Mesothelial cell of epicardium (in vitro differentiated cells): ENCODE data around the gene IL17F. TPM values are rescaled to one million over a fixed set of nuclear protein-coding genes. Genes with fewer than 3 reads are reported as not detected.

Experiments used
- DNase-seq, 2 experiments: peaks; one replicate each; pipeline ENCODE4 v3.0.0; 2021; ENCODE audit warnings: low spot score in 2 of 2; ENCODE audit not compliant: unreplicated experiment in 2 of 2
- H3K27ac Mint-ChIP-seq: 2 replicates; pipeline ENCODE4 v1.8.0; 2021; ENCODE audit warnings: mixed read lengths
- H3K27me3 Mint-ChIP-seq: 2 replicates; pipeline ENCODE4 v1.8.0; 2021; ENCODE audit warnings: low read depth, mixed read lengths
- H3K36me3 Mint-ChIP-seq: 2 replicates; pipeline ENCODE4 v1.8.0; 2021; ENCODE audit warnings: mixed read lengths
- H3K4me1 Mint-ChIP-seq: 2 replicates; pipeline ENCODE4 v1.8.0; 2021; ENCODE audit warnings: mixed read lengths
- H3K4me3 Mint-ChIP-seq: 2 replicates; pipeline ENCODE4 v1.8.0; 2021; ENCODE audit warnings: mild to moderate bottlenecking, moderate library complexity, mixed read lengths
- H3K9me3 Mint-ChIP-seq: 2 replicates; pipeline ENCODE4 v1.8.0; 2021; ENCODE audit warnings: mixed read lengths
- total RNA-seq: library from RNA; stranded (reverse); gene quantifications from 3 replicates; pipeline ENCODE4 v1.2.1, GENCODE V29; 2021
- TF ChIP-seq, protein P1 (sequence below): fragments of 200-600 bp; sonication (generic); IDR thresholded peaks from one replicate; pipeline ENCODE4 v1.5.0; 2021; ENCODE audit warnings: antibody characterized with exemption; ENCODE audit not compliant: unreplicated experiment

IL17F gene
- total RNA-seq = not detected in 3 replicates

DNA sequence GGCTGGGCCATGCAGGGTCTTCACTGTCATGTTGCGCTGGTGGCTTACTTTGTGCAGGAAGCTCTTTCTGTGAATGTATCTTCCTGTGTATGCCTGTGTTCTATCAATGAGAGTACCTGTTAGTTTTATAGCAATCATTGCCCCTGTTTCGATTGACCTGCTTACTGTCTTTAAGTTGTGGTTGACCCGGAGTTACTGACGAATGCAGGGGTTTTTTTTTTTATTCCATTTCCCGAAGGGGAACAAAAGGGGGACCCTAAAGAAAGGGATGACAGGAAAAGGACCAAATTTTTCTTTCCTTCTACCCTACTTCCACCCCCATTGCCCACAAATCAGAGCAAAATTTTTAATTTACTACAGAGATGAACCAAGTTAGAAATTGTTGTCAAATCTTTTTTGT is at the start of gene IL17F:
Gene IL17F (minus strand): TSS at position 101 of the 400 bp plus-strand sequence. CDS start 71 bp downstream, at position 30.
- TF ChIP-seq, protein P1, sequence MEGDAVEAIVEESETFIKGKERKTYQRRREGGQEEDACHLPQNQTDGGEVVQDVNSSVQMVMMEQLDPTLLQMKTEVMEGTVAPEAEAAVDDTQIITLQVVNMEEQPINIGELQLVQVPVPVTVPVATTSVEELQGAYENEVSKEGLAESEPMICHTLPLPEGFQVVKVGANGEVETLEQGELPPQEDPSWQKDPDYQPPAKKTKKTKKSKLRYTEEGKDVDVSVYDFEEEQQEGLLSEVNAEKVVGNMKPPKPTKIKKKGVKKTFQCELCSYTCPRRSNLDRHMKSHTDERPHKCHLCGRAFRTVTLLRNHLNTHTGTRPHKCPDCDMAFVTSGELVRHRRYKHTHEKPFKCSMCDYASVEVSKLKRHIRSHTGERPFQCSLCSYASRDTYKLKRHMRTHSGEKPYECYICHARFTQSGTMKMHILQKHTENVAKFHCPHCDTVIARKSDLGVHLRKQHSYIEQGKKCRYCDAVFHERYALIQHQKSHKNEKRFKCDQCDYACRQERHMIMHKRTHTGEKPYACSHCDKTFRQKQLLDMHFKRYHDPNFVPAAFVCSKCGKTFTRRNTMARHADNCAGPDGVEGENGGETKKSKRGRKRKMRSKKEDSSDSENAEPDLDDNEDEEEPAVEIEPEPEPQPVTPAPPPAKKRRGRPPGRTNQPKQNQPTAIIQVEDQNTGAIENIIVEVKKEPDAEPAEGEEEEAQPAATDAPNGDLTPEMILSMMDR = no peak
- no peak within 1 kb of the TSS for H3K4me3 Mint-ChIP-seq
- H3K4me1 Mint-ChIP-seq = peaks cover 2% of the 10 kb centered on the region
- DNase-seq = no peak
- no peaks in the 10 kb centered on the region for H3K9me3 Mint-ChIP-seq
- H3K36me3 Mint-ChIP-seq = no peaks in the 10 kb centered on the region
- no peak within 1 kb of the TSS for H3K27ac Mint-ChIP-seq
- peaks cover 19% of the 10 kb centered on the region for H3K27me3 Mint-ChIP-seq

DNA sequence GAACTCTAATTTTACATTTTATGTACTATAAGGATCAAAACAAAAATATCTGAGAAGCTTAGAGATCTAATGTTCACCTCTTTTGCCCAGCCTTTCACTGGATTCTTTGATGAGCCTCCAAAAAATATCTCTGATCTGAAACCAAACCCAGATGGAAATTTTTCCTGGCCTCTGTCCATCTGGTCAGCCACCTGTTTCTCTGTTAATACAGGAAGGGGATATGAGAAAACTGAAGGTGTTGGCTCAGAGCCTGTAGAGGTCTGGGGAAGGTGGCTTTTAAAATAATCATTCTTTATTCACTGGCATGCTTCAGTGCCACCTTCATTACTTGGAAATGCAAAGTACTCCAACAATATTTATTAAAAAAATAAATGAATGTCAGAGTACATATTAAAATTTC is 48.8 kb upstream of the IL17F start:
- Mint-ChIP-seq H3K27ac (no peak overlapping the region), H3K4me1 (peaks cover 4% of the 10 kb centered on the region)

DNA sequence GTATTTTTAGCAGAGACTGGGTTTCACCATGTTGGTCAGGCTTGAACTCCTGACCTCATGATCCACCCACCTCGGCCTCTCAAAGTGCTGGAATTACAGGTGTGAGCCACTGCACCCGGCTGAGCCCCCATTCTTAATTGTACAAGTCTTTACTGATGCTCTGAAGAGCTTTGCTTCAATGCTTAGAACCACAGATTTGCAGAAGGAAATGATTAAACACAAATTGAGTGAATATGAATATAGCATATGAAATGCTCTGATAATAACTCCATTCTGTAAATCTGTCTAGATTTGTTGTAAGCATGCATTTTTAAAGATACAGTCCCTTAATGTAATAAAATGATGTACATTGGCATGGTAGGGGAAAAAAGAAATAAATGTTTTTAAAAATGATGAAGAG is 44.5 kb upstream of the IL17F start:
- no peak overlapping the region for H3K27ac Mint-ChIP-seq
- no peak for DNase-seq
- peaks cover 16% of the 10 kb centered on the region for H3K4me1 Mint-ChIP-seq
- TF ChIP-seq, protein P1 = no peak
- H3K27me3 Mint-ChIP-seq = no peaks in the 10 kb centered on the region
- no peaks in the 10 kb centered on the region for H3K36me3 Mint-ChIP-seq
- no peak overlapping the region for H3K4me3 Mint-ChIP-seq
- H3K9me3 Mint-ChIP-seq = no peaks in the 10 kb centered on the region

More for the DNA sequence above, 48.8 kb upstream of the IL17F start:
- Mint-ChIP-seq H3K4me3 (no peak overlapping the region), H3K9me3 (peaks cover 9% of the 10 kb centered on the region), H3K36me3 (peaks cover 2% of the 10 kb centered on the region), H3K27me3 (no peaks in the 10 kb centered on the region)
- no peak for DNase-seq
- TF ChIP-seq, protein P1 = no peak

DNA sequence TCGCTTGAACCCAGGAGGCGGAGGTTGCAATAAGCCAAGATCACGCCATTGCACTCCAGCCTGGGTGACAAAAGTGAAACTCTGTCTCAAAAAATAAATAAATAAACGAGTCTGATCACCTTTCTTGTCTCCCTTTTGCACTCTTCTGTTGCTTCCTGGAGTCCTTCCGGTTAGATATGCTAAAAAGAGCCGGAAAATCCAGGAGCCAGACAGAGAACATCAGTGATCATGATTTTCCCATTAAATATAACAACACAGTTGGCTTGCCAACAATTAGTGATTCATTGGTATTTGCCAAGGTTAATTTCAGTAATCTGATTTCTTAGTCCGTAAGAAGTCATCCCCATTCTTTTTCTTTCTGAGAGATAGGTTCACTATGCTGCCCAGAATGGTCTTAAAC is 43.9 kb upstream of the IL17F start:
- Mint-ChIP-seq H3K27ac (no peak overlapping the region), H3K9me3 (no peaks in the 10 kb centered on the region), H3K36me3 (no peaks in the 10 kb centered on the region), H3K4me1 (peaks cover 20% of the 10 kb centered on the region), H3K4me3 (no peak overlapping the region), H3K27me3 (no peaks in the 10 kb centered on the region)
- no peak for DNase-seq
- TF ChIP-seq, protein P1 = no peak

DNA sequence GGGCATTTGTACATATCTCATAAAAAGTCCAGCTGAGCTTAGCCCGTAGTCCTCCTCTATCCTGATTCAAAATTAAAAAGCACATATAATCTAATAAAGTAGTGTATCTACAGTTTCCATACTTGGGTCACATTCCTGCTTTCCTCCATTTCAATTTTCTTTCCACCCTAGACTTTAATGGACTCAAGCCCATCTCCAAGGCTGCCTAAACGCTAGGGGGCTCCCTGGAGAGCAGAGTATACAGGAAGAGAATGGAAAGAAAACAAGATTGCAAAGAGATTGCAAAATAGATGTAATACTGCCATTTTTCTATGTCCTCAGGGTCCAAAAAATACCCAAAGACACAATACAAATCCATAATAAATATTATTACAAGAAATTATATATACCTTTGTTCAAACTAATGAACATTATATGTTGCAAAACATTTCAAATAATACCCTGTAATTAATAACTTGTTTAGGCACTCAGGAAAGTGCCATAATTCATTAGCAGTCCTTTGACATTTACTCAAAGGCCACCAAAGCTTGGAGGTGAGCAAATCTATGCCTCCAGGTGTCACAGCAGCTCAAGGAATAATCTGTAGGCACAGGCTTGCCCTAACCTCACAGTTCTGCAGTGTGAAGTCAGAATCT is 42.6 kb upstream of the IL17F start:
- H3K36me3 Mint-ChIP-seq = peaks cover 5% of the 10 kb centered on the region
- peak; percentile 37 to 65 for DNase-seq
- no peak overlapping the region for H3K27ac Mint-ChIP-seq
- no peaks in the 10 kb centered on the region for H3K9me3 Mint-ChIP-seq
- TF ChIP-seq, protein P1 = no peak
- no peak overlapping the region for H3K4me3 Mint-ChIP-seq
- no peaks in the 10 kb centered on the region for H3K27me3 Mint-ChIP-seq
- peaks cover 24% of the 10 kb centered on the region for H3K4me1 Mint-ChIP-seq
